Measurements from ENCODE around the gene STX11.
"Not testable (repeated sequence)": the region's sequence is repeated elsewhere in the genome, so short reads cannot be mapped to it uniquely, and the experiment has no call there.

Gene STX11

GRCh38 chr6:144149894-144150709 is at the start of gene STX11:
TSS of gene STX11 (plus strand) at chr6:144150517. CDS start at chr6:144186628, 36,111 bp downstream.
- DNase-seq: no peak

GRCh38 chr6:144103026-144103563 is 47.2 kb upstream of the STX11 start:
- no peak for DNase-seq

GRCh38 chr6:144104488-144104887 is 45.8 kb upstream of the STX11 start:
- no peak for DNase-seq

GRCh38 chr6:144104898-144105487 is 45.3 kb upstream of the STX11 start:
- DNase-seq: no peak

GRCh38 chr6:144106206-144106605 is 44.1 kb upstream of the STX11 start:
- DNase-seq: no peak

- no peak for DNase-seq
Measured at GRCh38 chr6:144110210-144110609, 40.1 kb upstream of the STX11 start.

- DNase-seq: no peak
Measured at GRCh38 chr6:144113366-144113765, 37.0 kb upstream of the STX11 start.

- DNase-seq: no peak
Measured at GRCh38 chr6:144115219-144115618, 35.1 kb upstream of the STX11 start.

- DNase-seq: no peak
Measured at GRCh38 chr6:144119376-144119775, 30.9 kb upstream of the STX11 start.

- no peak for DNase-seq
Measured at GRCh38 chr6:144122861-144123260, 27.5 kb upstream of the STX11 start.

GRCh38 chr6:144123421-144123820 is 26.9 kb upstream of the STX11 start:
- DNase-seq: no peak

- DNase-seq: no peak
Measured at GRCh38 chr6:144123836-144124235, 26.5 kb upstream of the STX11 start.

- DNase-seq: no peak
Measured at GRCh38 chr6:144127097-144127496, 23.2 kb upstream of the STX11 start.

GRCh38 chr6:144129469-144129868 is 20.8 kb upstream of the STX11 start:
- DNase-seq: no peak

GRCh38 chr6:144131248-144131709 is 19.0 kb upstream of the STX11 start:
- DNase-seq: no peak

- not testable (repeated sequence) for DNase-seq
Measured at GRCh38 chr6:144132167-144132690, 18.1 kb upstream of the STX11 start.

- no peak for DNase-seq
Measured at GRCh38 chr6:144133225-144133821, 17.0 kb upstream of the STX11 start.

GRCh38 chr6:144134176-144134575 is 16.1 kb upstream of the STX11 start:
- no peak for DNase-seq

- no peak for DNase-seq
Measured at GRCh38 chr6:144134737-144135136, 15.6 kb upstream of the STX11 start.

- no peak for DNase-seq
Measured at GRCh38 chr6:144138542-144138941, 11.8 kb upstream of the STX11 start.

- DNase-seq: no peak
Measured at GRCh38 chr6:144139817-144140216, 10.5 kb upstream of the STX11 start.

GRCh38 chr6:144140867-144141266 is 9.4 kb upstream of the STX11 start:
- no peak for DNase-seq

- no peak for DNase-seq
Measured at GRCh38 chr6:144141470-144141869, 8.8 kb upstream of the STX11 start.
